A673 (cell line): ENCODE results near the gene FGGY.

Source experiments
- EZH2 ChIP-seq: fragments of 200-600 bp; sonication (generic); IDR thresholded peaks from 2 replicates; pipeline ENCODE4 v1.6.1; 2017; ENCODE audit warnings: borderline replicate concordance, low read depth, mild to moderate bottlenecking, mixed read lengths, antibody characterized with exemption, low read length; ENCODE audit not compliant: poor library complexity, severe bottlenecking
- TF ChIP-seq, protein P1 (sequence below): fragments of 300-800, 200-600 bp; sonication (generic); conservative IDR thresholded peaks from 2 replicates; pipeline ENCODE4 v1.5.1; 2017; ENCODE audit warnings: low read depth, mild to moderate bottlenecking, antibody characterized with exemption, low read length, moderate library complexity, mixed read lengths

DNA sequence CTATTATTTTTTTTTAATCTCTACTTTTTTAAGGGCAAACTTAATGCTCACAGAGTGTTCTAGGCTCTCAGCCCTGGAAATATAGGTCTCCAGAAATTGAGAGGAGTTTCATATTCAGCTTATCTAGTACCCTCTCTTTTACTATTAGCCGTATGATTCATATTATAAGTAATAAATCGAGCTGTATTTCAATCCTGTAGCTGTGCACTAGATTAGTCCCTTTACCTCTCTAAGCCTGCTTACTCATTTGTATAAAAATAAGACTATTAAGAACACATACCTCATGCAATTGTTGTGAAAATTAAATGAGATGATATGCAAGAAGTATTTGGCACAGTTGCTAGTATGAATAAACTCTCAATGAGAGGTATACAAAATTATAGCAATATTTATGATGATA lies 389.7 kb downstream of the FGGY start:
- TF ChIP-seq, protein P1, sequence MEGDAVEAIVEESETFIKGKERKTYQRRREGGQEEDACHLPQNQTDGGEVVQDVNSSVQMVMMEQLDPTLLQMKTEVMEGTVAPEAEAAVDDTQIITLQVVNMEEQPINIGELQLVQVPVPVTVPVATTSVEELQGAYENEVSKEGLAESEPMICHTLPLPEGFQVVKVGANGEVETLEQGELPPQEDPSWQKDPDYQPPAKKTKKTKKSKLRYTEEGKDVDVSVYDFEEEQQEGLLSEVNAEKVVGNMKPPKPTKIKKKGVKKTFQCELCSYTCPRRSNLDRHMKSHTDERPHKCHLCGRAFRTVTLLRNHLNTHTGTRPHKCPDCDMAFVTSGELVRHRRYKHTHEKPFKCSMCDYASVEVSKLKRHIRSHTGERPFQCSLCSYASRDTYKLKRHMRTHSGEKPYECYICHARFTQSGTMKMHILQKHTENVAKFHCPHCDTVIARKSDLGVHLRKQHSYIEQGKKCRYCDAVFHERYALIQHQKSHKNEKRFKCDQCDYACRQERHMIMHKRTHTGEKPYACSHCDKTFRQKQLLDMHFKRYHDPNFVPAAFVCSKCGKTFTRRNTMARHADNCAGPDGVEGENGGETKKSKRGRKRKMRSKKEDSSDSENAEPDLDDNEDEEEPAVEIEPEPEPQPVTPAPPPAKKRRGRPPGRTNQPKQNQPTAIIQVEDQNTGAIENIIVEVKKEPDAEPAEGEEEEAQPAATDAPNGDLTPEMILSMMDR: no peak
- no peak for TF ChIP-seq EZH2
